Tongue (tissue), 2 donors: ENCODE measurements around the gene UGT1A3. TPM values are rescaled to one million over a fixed set of nuclear protein-coding genes. Genes with fewer than 3 reads are reported as not detected.

Source experiments
- DNase-seq: peaks from one replicate; pipeline ENCODE4 v3.0.0-alpha.2; 2015
- total RNA-seq: library from RNA; depleted of rRNA; stranded (reverse); fragments of >200 nt; gene quantifications from one replicate; pipeline ENCODE4 v1.2.3, GENCODE V29; 2014

The UGT1A3 gene
- total RNA-seq, 1 donor from 2014 or later, result 0.51 TPM

DNA sequence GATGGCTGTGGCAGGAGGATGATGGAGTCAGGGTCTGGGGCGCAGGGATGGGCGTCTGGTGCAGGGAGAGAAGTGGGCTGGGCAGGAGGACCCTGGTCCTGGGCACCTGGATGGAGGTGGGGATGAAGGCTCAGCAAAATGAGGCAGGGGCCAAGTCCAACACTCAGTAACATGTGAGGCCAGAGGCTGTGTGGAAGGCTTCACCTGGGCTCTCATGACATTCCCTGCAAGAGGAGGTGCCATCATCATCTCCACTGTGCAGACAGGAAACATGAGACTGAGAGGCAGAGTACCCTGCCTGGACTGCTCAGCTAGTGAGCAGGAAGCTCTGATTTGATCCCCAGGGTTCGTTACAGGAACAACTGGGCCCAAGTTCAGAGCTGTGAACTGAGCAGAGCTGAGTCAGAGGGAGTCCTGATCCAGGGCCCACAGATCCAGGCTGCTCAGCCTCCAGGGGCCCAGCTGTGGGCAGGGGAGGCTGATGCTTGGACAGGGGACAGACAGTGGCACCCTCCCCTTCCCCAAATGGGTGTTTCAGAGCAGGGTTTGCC, 88.6 kb downstream of the UGT1A3 start:
- DNase-seq, result no peak

GRCh38 chr2:233817995-233818638, 89.3 kb downstream of the UGT1A3 start:
- DNase-seq, result no peak

DNA sequence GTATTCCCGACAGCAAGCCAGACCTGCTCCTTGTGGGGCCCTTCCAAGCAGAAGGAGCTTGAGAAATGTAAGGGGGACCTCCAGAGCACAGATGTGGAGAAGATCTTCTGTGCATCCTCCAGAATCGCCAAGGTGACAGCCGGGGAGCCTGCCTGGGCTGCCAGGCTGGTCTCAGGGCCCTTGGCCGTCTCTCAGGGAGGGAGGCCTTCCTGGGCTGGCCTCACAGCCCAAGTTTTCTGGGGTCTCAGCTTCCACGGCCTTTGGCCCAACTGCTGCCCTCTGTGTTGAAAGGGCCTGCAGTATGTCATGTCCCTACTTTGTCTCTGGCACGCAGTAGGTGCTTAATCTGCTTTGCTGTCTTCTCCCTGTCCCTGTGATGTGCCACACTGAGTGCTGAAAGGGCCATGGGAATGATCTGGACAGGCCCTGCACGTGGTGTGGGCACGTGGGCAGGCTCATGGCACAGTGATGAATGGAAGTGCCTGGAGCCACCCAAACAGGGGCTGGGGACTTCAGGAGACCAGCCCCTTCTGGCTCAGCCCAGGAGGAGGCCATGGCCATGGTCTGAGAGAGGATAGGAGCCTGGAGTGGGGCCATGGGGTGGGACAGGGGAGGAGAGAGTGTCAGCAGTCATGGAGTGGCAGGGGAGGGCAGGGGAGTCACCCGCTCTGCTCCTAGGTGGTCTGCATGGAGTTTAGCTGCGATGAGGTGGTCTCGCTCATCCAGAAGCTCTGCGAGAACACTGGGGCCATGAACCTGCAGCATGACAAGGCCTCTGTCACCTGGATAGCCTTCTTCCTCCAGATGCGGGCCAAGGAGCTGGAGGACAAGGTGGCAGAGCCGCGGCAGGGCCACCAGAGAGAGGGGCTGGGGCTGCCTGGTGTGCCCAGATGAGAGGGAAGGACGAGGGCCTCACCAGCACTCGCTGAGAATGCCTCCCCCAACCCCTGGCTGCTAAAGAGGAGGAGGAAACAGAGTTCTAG, 90.1 kb downstream of the UGT1A3 start:
- DNase-seq, result no peak

DNA sequence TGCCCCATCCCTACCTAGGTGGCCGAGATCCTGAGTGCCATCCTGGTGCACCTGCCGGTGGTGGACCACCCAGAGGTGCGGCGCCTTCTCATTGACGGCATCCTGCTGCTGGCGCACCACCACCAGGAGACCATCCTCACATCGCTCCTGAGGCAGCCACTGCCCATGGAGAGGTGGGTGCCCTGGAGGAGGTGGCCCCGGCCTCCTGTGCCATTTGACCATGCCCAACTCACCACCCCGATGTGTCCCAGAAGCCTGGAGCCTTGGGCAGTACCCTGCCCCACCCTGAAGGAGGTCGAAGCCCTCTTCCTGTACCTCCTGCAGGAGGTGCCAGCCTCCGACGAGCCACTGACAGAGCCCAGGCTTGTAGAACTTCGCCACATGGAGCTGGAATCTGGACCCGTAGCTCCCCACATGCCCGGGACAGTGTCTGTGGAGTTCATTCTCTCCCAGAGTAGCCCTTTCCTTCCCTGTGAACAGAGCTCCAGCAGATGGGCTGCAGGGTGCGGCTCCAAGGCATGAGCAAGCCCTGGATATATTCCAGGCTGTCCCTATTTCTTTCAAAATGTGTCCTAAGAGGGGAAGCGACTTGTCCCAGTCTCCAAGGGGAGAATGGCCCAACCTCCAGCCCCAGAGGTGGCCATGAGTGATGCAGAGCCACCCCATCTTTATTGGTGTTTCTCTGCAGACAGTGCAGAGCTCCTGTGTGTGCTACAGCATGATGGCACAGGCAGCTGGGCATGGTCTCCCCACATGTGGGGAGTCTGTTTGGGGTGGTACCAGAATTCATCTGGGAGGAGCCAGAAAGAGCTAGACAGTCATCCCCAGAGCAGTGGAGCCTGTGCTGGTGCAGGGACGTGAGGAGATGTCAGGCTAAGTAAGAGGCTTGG, 91.3 kb downstream of the UGT1A3 start:
- no peak for DNase-seq

DNA sequence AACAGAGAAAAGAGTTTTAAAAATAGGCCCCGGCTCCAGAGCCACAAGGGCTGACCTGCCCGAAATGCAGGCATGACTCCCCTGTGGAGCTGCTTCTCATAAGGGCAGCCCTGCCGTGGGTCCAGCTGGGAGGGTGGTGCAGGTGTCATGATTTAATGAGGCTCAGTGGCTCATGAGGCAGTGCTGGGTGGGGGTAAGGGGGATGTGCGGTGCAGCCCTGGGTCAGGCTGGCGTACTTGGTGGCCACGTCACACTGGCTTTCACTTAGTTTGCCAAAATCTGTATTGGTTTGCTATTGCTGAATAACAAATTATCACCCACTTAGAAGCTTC, 91.9 kb downstream of the UGT1A3 start:
- DNase-seq, result no peak

GRCh38 chr2:233821196-233821595, 92.4 kb downstream of the UGT1A3 start:
- no peak for DNase-seq

- no peak for DNase-seq
Observed at GRCh38 chr2:233821709-233822100, 92.9 kb downstream of the UGT1A3 start.

DNA sequence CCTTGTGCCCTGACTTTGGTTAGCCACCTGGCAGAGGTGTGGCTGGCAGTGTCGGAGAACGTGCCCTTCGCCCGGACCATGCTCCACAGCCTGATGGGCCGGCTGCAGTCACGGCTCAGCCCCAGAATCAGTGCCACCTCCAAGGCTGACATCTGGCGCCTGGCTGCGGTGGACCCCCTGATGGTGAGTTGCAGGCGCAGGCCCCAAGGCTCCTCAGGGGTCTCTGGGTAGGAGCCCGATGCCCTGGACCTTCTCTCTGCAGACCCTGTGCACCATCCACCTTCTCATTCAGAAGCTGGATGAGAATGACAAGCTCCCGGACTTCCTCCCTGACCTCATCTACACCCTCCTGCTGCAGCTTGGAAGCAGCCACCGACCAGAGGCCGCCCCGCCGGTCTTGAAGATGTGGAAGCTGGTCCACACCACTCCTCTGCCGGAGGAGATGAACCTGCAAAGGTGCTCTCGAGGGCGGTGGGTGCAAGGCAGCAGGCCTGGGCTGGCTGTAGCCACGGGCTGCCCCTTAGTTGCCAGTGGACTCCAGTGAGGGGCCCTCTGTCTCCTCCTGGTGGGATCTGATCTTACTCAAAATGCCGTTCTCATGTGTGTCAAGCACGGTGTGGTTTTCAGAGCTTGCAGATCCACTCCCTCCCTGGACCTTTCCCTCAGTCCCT, 93.4 kb downstream of the UGT1A3 start:
- DNase-seq, result no peak

Other genes starting within 250 kb of the UGT1A3 start
- 37.3 TPM for gene USP40, start 162.3 kb upstream of the UGT1A3 start, total RNA-seq
- 0.31 TPM for gene UGT1A8, start 111.4 kb upstream of the UGT1A3 start, total RNA-seq
- not detected for gene UGT1A10, start 92.6 kb upstream of the UGT1A3 start, total RNA-seq
- gene UGT1A9, start 57.1 kb upstream of the UGT1A3 start, total RNA-seq, result not detected
- 1.3 TPM for gene UGT1A7, start 47.1 kb upstream of the UGT1A3 start, total RNA-seq
- gene UGT1A6, start 36.2 kb upstream of the UGT1A3 start, total RNA-seq, result 9.6 TPM
- gene UGT1A5, start 16.1 kb upstream of the UGT1A3 start, total RNA-seq, result 0.51 TPM
- gene UGT1A4, start 10.3 kb upstream of the UGT1A3 start, total RNA-seq, result 1.6 TPM
- 0.41 TPM for gene UGT1A1, start 31.2 kb downstream of the UGT1A3 start, total RNA-seq
- gene MROH2A, start 49.3 kb downstream of the UGT1A3 start, total RNA-seq, result 2.5 TPM
- gene HJURP, start 125.5 kb downstream of the UGT1A3 start, total RNA-seq, result 9.8 TPM
- not detected for gene TRPM8, start 188.3 kb downstream of the UGT1A3 start, total RNA-seq